NCI-H82 (cell line): ENCODE data around the gene NPC2.
"Not testable (repeated sequence)": the region's sequence is repeated elsewhere in the genome, so short reads cannot be mapped to it uniquely, and the experiment has no call there.

Source experiments
- DNase-seq: peaks from one replicate; lab custom pipeline; 2025; lab: John Stamatoyannopoulos, UW

The NPC2 gene

DNA sequence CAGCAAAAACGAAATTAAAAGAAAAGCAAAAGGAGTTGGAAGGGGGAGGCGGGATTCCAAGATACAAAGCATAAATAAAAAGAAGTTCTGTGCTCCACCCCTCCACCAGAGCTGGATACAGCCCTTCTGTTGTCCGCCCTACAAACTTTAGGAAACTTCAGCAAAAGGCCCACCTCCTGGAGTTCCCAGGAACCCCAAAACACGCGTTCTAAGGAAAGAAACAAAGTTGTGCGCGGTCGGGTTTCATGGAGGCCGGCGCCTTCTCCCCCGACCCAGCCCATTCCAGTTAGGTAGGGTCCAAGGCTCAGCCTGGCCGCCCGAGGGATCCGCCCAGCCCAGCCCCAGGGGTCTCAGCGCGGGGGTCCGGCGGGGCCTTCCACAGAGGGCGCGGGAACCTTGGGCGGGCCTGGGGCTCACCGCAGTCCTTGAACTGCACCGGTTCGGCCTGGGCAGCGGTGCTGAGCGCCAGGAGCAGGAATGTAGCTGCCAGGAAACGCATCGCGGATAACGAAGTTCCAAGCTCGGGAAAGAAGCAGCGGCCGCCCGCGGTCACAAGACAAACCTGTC is at the start of gene NPC2:
Gene NPC2, minus strand, starts transcription at position 530 of the 567 bp plus-strand sequence. Its CDS starts 31 bp downstream, at position 499.
- no peak for DNase-seq

DNA sequence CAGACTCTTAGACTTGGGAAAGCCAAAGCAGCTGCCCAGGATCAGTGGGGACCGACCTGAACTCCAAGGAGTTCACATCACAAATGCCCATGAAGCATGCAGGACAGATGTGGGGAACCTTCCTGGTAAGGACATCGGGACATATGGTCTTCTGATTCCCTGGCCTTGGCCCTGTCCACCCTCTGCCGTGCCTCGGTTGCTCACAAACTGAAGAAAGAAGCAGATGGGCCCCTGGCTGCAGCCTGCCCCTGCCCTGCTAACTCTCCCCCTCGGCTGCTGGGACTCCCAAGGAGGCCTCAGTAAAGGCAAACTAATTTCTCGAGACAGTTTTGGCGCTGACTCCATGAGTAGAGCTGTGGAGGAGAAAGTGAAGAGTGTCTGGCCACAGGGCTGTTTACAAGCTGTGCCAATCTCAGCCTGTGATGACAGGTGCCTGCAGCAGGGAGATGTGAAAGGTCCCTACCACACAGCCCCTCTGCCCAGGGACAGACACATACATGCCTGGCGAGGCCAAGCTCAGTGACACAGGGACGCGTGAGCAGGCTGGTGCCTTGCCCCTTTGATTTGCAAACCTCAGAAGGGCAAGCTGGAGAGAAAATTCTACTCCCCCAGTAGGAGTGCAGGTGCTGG is 49.1 kb upstream of the NPC2 start:
- no peak for DNase-seq

DNA sequence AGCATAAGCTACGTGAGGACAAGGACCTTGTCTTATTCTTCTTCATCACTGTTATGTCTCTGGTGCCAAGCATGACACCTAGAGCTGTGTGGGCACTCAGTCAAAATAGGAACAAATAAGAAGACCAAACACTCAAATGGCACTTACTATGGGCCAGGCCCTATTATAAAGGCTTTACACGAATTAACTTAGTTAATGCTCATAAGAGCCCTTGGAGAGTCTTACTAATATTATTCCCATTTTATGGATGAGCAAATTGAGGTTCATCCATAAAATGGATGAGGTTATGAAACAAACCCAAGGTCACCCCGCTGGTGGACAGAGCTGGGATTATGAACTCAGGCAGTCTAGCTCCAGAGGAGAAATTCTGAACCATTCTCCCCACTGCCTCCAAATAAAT is 48.1 kb upstream of the NPC2 start:
- DNase-seq, result no peak

DNA sequence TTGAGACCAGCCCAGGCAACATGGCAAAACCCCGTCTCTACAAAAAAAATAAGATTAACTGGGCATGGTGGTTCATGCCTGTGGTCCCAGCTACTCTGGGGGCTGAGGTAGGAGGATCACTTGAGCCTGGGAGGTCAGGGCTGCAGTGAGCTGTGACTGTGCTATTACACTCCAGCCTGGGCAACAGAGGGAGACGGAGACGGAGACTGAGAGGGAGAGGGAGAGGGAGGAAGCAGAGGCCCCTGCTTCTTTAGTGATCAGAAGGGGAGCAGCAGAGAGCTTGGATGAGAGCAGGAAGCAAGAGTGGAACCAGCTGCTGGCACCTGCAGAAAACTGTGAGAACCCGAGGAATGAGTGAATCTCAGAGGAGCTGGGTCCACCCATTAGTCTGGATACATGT is 46.4 kb upstream of the NPC2 start:
- no peak for DNase-seq

DNA sequence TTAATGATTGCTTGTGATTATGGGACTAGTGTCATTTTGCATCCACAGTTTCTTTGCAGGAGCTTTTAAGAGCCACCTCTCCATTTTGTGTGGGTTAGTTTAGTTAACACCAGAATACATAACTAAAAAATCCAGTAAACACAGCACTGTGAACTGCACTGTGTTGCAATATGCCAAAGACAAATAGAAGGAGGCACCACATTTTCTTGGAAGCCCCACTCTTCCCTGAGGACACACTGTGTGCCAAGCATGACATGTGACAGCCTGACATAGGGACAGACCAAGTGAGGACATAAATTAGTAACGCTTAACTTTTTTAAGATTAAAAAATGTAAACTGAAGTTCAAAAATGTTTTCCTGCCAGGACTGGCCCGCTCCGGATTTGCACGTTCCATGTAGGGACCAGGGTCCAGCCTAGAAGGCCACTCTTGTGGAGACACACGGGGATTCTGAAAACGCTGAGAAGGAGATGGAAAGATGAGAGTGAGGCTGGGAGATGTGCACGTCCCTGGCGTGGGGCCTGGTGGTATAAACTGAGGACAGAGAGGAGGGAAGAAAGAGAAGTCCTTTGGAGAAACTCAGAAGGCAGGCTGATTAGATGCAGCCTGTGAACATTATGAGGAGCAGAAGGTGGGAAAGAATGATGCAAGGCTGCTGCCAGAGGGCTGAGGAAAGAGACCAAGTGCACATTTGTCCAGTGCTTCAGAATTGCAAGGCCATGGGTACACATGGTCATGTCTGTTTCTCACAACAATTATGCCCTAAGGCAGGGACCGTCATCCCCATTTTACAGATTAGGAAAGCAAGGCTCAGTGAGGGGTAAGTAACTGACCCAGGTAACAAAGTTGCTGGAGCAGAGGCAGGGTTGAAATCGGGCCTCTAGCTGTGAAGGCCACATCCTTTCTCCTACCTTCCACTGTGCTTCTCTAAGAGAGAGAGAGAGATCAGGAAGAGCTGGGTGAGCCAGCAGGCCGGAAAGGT is 45.6 kb upstream of the NPC2 start:
- no peak for DNase-seq

DNA sequence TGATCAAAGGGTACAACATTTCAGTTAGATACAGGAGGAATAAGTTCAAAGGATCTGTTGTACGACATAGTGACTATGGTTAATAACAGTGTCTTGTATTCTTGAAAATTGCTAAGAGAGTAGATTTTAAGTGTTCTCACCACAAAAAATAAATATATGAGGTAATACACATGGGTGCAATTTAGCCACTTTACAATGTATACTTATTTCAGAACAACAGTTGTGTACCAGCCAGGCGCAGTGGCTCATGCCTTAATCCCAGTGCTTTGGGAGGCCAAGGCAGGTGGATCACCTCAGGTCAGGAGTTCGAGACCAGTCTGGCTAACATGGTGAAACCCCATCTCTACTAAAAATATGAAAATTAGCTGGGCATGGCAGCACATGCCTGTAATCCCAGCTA is 43.2 kb upstream of the NPC2 start:
- DNase-seq, result not testable (repeated sequence)

DNA sequence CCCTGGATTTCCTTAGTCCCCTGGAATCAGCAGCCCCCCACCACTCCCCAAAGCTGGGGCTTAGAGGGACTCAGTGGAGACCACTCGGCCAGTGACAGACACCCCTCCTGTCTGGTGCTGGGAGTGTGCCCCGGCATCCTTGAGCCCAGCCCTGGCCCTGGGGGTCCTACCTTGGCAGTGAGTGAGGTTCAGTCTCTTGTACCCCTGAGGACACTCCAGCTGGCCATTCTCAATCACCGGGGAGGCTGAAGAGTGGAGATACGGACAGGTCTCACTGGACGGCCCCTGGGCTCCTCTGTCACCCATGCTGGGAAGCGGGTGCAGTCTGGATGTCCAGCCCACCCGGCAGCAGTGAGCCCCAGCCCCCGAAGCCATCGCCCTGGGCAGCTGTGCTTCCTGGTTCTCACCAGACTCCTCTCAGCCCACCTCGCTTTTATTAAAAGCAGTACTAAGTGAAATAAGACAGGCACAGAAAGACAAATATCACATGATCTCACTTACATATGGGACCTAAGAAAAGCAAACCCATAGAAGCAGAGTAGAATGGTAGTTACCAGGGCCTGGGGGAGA is 42.7 kb upstream of the NPC2 start:
- no peak for DNase-seq

DNA sequence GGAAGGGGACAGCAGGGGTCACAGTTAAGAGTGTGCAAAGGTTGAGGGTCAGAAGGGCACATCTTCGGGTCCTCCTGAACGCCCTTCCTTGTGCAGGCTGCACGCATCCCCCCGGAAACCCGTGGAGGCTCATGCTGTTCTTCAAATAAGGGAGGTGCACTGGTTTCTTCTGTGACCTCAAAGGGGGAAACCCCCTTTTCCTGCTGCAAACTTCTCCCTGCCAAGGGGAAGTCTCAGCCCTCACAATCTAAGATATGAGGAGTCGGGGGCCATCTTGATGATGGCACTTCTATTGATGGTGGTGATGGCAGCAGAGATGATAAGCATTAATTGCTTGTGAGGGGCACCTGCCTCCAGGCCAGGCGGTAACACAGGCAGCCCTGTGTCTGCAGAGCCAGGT is 40.5 kb upstream of the NPC2 start:
- DNase-seq, result no peak

DNA sequence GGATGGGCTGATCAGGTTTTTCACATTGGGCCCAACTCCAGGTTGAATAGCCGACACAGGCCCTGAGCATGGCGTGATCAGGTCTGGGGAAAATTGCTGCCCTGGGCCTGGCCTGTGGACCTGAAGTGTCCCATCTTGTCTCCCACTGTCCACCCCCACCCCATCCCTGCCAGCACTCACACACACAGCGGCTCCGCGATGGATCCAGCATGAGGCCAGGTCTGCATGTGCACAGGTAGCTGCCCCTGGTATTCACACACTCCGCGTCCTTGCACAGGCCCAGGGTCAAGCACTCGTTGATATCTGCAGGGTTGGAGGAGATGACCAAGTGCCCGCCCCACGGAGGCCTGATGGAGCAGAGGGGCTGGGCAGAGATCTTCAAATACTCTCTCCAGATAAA is 39.1 kb upstream of the NPC2 start:
- no peak for DNase-seq

DNA sequence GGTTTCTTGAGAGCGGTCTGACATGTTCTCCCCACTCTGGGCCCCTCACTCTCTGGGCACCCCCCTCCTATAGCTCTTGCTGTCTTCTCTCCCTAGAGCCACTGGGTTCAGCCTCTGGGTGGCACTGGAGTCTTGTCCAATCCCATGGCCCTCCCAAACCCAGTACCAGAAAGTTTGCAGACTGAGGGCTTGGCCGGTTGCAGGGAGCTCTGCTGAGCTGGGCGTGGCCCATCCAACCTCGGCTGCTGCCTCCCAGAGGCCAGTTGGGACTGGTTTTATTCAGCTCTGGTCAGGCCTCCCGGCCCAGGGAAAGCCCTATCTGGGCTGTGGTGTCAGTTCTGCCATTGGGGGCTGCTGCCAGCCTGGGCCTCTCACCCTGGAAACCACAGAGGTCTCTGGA is 38.4 kb upstream of the NPC2 start:
- peak; percentile 63 for DNase-seq

DNA sequence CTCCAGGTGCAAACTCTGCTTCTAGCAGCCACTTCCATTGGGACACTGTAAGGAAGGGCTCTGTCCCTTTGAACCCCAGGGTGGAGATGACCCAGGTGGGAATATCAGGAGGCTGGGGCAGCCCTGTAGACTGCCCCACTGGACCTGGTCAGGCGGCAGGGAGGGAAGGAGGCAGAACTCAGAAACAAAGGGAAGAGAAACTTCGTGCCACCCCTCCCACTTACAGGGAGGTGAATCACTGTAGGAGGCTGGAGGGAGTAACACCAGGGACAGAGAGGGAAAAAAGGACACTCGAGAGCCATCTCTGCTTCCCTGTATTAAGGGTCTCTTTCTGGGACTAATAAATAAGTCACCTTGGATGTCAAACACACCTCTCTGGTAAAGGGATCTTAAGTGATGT is 37.9 kb upstream of the NPC2 start:
- no peak for DNase-seq

DNA sequence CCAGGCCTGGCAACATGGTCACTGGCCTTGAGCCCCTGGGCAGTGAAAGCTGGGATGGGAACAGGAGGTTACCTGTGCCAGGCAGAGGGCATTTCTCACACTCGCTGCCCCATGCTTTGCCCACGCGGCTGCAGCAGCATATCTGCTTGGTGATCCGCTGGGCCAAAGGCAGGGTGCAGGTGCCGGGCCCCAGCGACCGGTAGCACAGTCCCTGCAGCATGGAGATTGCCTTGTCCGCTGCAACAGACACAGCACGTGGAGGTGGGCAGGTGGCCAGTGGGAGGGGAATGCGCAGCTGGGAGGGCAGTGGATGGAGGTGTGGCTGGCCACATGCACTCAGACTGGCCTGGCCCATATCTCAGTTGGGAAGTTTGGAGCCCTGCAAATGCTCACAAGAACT is 35.8 kb upstream of the NPC2 start:
- DNase-seq, result no peak

DNA sequence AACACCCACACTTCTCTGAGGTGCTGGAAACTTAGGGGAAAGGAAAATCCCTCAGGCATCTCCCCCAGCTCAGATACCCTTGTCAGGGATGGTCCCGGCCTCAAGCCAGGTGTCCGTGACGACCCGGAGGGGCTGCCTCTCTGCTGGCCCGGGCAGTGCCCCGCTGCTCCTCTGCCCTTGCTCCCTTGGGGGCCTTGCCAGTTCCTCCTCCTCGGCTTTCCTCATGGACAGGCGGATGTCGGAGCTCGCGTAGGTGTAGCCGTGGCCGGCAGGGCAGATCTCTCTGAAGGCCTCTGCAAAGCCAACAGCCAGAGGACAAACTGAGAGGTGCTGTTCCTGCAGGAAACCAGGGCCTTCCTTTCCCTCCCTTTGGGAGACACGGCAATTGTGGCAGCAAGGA is 35.3 kb upstream of the NPC2 start:
- no peak for DNase-seq

DNA sequence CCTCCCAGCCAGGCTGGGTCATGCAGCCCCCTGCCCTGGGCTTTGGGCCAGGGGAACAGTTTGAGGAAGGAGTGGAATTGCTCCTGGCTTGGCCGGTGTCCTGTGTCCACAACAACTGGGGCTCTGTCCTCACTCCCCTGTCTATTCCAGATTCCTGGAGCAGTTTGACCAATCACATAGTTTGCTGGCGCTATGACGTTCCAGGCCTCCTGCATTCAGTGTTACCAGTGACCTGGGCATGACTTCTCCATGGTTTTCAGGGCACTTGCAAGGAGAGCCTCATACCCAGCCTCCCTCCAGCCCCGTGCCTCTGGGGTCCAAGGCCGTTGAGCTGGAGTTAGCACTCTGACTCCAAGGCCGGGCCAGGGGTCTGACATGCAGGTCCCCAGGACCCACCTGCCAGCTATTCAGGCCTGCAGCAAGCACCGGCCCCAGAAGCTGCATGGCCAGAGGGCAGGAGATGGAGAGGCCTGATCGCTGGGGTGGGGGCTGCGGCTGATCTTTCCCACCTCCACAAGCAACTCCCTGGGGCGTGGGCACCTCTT is 34.7 kb upstream of the NPC2 start:
- DNase-seq, result no peak

DNA sequence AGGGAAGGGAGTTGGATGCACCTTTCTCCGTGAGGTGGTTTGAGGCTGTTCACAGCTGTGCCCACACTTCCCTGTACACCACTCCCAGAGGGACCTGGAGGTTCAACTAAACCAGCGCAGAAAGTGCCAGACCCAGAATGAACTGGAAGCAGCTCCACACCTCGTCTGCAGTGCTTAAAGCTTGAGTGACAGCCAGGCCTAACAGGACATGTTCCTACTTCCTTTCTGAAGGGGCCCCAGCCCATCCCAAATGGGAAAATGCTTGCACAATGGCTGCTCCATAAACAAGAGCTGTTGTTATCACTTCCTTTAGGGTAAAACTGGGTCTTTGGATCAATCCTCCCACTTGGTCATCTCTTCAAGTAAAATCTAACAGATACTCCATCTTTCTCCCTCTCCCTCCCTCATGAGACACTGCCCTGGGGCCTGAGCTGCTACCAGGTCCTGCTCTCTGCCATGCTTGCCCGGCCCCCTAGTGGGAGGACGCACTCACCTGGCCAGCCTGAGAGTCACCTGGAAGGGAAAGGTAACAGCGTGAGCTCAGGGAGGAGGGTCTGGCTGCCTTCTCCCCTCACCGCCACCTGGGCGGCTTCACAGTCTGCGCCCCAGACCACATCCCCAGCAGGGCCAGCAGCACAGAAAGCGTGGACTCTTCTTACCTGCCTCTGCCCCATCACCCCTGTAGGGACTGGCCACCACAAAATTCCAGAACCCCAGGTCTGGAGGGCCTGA is 33.9 kb upstream of the NPC2 start:
- no peak for DNase-seq

DNA sequence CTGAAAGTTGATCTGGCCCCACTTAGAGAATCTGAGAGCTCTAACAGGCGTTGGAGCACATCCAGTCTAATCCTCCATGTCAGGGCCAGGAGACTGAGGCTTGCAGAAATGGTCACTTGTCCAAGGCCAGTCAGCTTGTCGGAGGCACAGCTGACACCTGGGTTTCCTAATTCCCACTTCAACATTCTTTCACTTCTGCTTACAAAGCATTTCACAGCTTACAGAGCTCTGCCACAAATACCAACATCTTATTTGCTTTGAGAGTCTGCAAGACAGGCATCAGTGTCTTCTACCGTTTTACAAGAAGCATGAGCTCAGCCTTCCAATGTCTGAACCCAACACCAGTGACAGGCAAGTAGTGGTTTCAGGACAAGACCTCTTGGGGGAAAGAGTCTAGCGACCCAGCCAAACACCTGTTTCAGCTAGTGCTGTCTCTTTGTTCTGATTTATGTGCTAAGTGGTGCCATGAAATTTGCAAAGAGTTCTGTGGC is 32.3 kb upstream of the NPC2 start:
- no peak for DNase-seq

DNA sequence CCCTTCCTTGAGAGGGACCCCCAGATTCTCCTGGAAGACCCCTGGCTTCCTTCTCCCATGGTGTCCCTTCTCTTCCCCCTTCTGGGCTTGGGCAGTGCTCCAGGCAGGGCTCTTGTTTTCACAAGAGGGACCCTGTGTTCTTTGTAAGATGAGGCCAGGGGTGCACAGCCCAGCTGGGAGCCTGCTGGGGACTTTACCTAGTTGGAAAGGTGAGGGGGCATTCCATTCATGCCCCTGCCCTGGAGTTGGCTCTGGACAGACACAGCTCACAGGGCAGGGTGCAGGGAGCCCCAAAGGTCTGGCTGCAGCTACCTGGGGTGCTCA is 31.7 kb upstream of the NPC2 start:
- no peak for DNase-seq

DNA sequence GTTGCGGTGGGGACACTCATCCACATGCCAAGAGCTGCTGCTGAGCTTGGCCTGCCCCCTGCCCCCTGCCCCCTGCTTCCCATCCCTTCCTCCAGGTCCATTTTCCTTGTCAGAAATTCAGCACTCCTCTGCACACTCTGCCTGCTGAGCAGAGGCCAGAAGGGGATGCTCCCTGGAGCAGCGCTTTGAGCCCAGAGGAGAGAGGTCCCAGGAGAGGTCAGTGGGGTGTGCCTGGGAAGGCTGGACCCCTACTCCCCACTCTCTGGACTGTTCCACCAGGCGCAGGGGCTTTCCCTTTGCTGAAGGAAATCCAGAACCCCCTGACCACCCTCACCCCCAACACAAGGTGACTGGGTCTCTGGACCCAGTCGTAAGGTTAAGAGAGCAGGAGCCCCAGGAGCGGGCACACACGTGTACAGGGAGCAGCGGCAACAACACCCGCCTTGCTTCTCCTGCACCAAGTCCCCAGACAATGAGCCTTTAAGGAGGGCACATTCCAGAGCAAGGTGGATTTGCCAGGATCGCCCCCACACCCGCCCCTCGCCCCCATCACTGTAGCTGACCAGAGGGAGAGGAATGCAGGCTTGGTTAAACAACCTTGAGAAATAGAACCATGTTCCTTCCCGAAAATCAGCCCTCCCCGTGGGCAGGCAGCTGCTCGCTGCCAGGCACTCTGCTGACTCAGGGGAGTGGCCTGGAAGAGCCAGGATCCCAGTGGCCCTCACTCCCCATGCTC is 31.1 kb upstream of the NPC2 start:
- DNase-seq, result no peak

DNA sequence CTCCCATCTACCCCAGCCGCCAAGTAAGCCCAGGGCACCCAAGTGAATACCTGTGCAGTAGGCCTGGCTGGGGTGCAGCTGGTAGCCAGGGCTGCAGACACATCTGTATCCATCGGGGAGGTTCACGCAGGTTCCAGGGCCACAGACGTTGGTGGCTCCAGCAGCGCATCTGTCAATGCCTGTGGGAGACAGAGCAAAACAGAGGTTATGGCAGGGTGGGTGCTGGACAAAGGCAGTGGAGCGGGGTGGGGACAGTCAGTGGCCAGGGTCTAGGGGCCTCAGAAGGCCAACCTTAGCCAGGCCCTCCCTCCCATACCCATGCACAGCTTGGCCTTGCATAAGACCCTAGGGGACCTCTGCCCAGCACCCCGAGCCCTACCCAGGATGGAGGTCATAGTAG is 29.6 kb upstream of the NPC2 start:
- DNase-seq, result no peak

DNA sequence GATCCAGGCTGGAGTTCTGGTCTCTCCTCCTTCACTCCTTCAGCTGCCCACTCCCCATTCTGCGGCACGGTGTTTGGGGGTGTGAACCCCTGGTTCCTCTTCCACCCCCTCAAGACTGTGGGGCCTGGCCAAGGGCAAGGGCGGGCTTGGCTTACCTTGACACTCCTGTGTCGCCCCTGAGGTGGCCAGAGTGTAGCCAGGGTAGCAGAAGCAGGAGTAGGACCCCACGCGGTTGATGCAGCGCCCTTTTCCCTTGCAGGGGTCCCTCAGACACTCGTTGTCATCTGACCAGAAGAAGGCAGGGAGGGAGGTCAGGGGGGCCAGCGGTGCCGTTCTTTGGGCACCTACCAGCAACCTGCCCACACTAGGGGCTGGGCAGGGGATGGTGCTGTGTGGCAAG is 28.7 kb upstream of the NPC2 start:
- no peak for DNase-seq
